NCI-H1417 treated with DMSO at 0.1 percent for 48 hours (cell line): ENCODE results near the gene GAGE13.
"Not testable (repeated sequence)": the region's sequence is repeated elsewhere in the genome, so short reads cannot be mapped to it uniquely, and the experiment has no call there.

ENCODE experiments used
- DNase-seq: peaks from one replicate; lab custom pipeline; 2025; lab: John Stamatoyannopoulos, UW

The GAGE13 gene

GRCh38 chrX:49331282-49331681 lies at the start of gene GAGE13:
Gene GAGE13, plus strand, starts transcription at chrX:49331582. Its CDS starts 1,156 bp downstream, at chrX:49332738.
- not testable (repeated sequence) for DNase-seq

- no peak for DNase-seq
Measured at GRCh38 chrX:49282647-49283011, 48.8 kb upstream of the GAGE13 start.

GRCh38 chrX:49284212-49284611 lies 47.2 kb upstream of the GAGE13 start:
- no peak for DNase-seq

- no peak for DNase-seq
Measured at GRCh38 chrX:49286136-49286535, 45.2 kb upstream of the GAGE13 start.

GRCh38 chrX:49286581-49286980 lies 44.8 kb upstream of the GAGE13 start:
- DNase-seq: no peak

GRCh38 chrX:49287665-49288064 lies 43.7 kb upstream of the GAGE13 start:
- no peak for DNase-seq

- no peak for DNase-seq
Measured at GRCh38 chrX:49290215-49290614, 41.2 kb upstream of the GAGE13 start.

GRCh38 chrX:49291615-49292337 lies 39.6 kb upstream of the GAGE13 start:
- DNase-seq: no peak

- DNase-seq: no peak
Measured at GRCh38 chrX:49292400-49293362, 38.7 kb upstream of the GAGE13 start.

GRCh38 chrX:49299293-49299692 lies 32.1 kb upstream of the GAGE13 start:
- not testable (repeated sequence) for DNase-seq

GRCh38 chrX:49300703-49301102 lies 30.7 kb upstream of the GAGE13 start:
- DNase-seq: no peak

- DNase-seq: no peak
Measured at GRCh38 chrX:49303346-49303745, 28.0 kb upstream of the GAGE13 start, which contains the start of gene GAGE10. Gene GAGE10, plus strand, starts transcription at chrX:49303646. Its CDS starts 1,214 bp downstream, at chrX:49304860.

- DNase-seq: not testable (repeated sequence)
Measured at GRCh38 chrX:49307775-49308174, 23.6 kb upstream of the GAGE13 start.

GRCh38 chrX:49308604-49309269 lies 22.6 kb upstream of the GAGE13 start:
- no peak for DNase-seq

GRCh38 chrX:49309401-49309981 lies 21.9 kb upstream of the GAGE13 start:
- no peak for DNase-seq

- no peak for DNase-seq
Measured at GRCh38 chrX:49310371-49310770, 21.0 kb upstream of the GAGE13 start.

GRCh38 chrX:49312176-49312575 lies 19.2 kb upstream of the GAGE13 start:
- DNase-seq: no peak

- no peak for DNase-seq
Measured at GRCh38 chrX:49316085-49316484, 15.3 kb upstream of the GAGE13 start.

GRCh38 chrX:49321737-49322136 lies 9.6 kb upstream of the GAGE13 start, which contains the start of gene GAGE12J:
Gene GAGE12J, plus strand, starts transcription at chrX:49322037. Its CDS starts 1,157 bp downstream, at chrX:49323194.
- DNase-seq: not testable (repeated sequence)

- DNase-seq: not testable (repeated sequence)
Measured at GRCh38 chrX:49322266-49322665, 9.1 kb upstream of the GAGE13 start.

- not testable (repeated sequence) for DNase-seq
Measured at GRCh38 chrX:49323735-49324134, 7.6 kb upstream of the GAGE13 start.

GRCh38 chrX:49330421-49330820 lies 961 bp upstream of the GAGE13 start:
- DNase-seq: not testable (repeated sequence)
